T-helper 2 cell (primary cell): ENCODE data around the gene CD58.
A peak's percentile ranks its signal among the peaks of the same experiment; 100 is the strongest.
"Not testable (repeated sequence)": the region's sequence is repeated elsewhere in the genome, so short reads cannot be mapped to it uniquely, and the experiment has no call there.

Experiments used
- DNase-seq, 5 experiments: peaks; one replicate each; pipeline versions ENCODE4 v3.0.0 to v3.0.0-alpha.2; 2012 to 2022

The CD58 gene

DNA sequence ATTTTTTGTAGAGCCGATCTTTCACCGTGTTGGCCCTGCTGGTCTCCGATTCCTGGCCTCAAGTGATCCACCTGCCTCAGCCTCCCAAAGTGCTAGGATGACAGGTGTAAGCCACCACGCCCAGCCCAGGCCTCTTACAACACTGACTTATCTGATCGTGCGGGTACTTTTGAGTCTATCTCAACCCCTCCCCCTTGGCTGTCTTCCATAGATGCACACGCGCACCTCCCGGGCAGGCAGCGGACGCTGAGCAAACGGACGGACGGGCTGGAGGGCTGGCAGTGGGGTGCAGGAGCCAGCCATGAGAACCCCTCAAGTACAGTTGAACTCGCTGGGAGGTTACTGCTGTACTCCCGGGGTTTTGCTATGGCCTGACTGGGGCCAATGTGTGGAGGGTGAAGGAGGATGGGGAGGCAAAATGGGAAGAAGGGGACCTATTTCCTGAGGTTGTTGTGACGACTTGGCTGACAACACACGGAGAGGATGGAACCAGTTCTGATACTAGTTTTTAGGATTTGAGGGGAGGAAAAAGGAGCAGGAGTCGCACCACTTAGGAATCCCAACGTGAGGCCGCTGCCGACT is 959 bp downstream of the CD58 start:
- DNase-seq: peak; percentile 21 to 88 (median 46)

DNA sequence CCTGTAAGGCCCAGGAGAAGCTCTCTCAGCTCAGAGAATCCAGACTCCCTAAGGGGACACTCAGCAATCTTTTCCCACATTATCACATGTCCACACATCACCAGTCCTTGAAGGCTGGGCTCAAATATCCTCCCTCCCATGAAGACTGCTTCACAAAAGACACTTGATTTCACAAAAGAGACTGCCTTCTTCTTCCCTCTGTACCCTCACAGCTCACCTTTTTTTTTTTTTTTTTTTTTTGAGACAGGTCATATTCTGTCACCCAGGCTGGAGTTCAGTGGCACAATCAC is 1.5 kb downstream of the CD58 start:
- no peak for DNase-seq

- no peak for DNase-seq
Measured at GRCh38 chr1:116568662-116569380, 2.0 kb downstream of the CD58 start.

DNA sequence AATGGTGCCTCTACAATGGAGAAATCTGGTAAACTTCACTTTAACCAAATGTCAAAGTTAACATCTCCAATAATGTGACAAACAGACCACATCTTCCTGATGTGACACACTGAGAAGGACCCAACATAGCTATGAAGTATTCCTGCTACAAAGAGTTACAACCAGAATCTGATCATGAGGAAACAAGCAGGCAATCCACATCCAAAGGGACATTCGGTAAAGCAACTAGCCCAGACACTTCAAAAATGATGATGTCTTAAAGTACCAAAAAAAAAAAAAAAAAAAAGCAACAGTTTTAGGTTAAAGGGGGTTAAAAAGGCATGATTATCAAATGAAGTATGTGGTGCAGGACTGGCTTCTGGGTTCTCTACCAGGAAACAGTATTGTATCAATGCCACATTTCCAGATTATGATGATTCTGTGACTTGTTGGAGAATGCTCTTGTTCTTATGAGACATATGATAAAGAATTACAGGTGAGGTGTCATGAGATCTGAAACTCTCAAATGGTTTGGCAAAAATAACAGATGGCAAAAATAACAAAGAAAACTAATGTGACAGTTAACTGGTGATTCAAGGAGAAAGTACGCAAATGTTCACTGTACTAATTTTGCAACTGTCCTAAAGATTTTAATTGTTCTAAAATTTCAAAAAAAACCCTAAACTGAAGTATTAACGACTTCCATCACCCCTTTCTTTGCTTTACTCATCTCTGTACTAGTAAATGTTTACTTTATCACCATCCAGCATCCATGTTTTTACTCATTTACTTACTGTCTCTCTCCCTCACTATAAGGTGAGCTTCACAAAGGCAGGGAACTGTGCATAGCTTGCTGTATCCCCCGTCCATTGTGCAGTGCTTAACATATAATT is 2.8 kb downstream of the CD58 start:
- peak in 1 of 5 experiments; percentile 63 for DNase-seq

- no peak for DNase-seq
Measured at GRCh38 chr1:116565222-116565621, 5.6 kb downstream of the CD58 start.

- no peak for DNase-seq
Measured at GRCh38 chr1:116564426-116564825, 6.4 kb downstream of the CD58 start.

- DNase-seq: not testable (repeated sequence)
Measured at GRCh38 chr1:116562465-116562864, 8.4 kb downstream of the CD58 start.

GRCh38 chr1:116561563-116561962 is 9.3 kb downstream of the CD58 start:
- no peak for DNase-seq

- peak in 1 of 5 experiments; percentile 50 for DNase-seq
Measured at GRCh38 chr1:116560704-116561490, 9.9 kb downstream of the CD58 start.

DNA sequence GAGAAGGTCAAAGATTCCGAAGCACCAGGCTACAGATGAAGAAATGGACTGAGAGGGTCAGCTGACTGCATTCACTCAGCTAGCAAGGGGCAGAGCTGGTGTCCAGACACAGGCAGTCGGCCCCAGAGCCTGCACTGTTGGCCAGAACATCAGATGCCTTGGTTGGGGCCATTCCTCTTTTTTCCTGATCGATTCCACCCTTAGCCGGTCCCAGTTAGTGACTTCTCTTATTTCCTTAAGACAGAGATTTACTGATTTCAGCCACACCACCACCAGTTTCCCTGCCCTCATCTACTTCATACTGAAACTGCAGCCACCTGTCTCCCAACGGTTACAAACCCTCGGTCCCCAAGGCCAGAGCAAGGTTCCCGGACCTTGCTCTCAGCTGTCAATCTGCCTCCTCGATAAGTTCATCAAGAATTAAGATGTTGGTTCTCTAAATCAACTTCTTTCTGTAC is 11.5 kb downstream of the CD58 start:
- peak in 1 of 5 experiments; percentile 61 for DNase-seq

GRCh38 chr1:116558571-116558970 is 12.3 kb downstream of the CD58 start:
- DNase-seq: no peak

- no peak for DNase-seq
Measured at GRCh38 chr1:116558140-116558549, 12.7 kb downstream of the CD58 start.

GRCh38 chr1:116557323-116557878 is 13.4 kb downstream of the CD58 start:
- DNase-seq: no peak

- peak in 4 of 5 experiments; percentile 60 to 96 (median 70) for DNase-seq
Measured at GRCh38 chr1:116556289-116557006, 14.4 kb downstream of the CD58 start.

DNA sequence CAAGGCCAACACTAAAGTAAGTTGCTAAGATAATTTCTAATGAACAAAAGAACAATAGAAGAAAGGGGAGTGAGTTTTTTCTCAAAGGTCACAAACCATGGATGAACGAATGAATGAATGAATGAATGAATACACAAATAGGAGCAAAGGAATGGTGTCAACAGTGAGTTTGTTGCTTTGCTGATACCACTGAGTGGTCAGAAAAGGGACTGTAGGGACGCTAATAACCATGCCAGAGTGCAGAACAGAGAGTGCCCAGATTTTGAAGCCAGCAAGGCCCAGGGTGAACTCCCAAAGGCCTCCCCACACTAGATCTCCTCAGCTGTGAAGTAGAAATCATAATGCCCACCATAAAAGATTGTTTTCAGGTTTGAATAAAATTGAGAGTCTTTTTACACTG is 15.9 kb downstream of the CD58 start:
- DNase-seq: no peak

GRCh38 chr1:116553386-116554115 is 17.3 kb downstream of the CD58 start:
- DNase-seq: no peak

- DNase-seq: no peak
Measured at GRCh38 chr1:116546354-116546977, 24.4 kb downstream of the CD58 start.

DNA sequence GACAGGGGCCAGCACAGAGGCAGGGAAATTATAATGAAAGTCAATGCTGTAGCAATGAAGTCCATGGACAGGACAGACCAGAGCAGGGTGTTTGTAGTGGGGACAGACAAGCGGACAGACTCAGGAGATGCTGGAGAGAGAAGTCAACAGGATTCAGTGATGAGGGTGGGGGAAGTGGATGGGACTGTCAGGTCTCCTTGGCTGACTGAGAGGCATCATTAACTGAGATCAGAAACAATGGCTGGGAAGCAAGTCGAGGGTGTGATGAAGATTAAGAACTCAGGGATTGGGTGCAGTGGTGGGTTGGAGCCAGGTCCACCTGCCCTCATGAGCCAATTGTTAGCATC is 25.5 kb downstream of the CD58 start:
- no peak for DNase-seq

DNA sequence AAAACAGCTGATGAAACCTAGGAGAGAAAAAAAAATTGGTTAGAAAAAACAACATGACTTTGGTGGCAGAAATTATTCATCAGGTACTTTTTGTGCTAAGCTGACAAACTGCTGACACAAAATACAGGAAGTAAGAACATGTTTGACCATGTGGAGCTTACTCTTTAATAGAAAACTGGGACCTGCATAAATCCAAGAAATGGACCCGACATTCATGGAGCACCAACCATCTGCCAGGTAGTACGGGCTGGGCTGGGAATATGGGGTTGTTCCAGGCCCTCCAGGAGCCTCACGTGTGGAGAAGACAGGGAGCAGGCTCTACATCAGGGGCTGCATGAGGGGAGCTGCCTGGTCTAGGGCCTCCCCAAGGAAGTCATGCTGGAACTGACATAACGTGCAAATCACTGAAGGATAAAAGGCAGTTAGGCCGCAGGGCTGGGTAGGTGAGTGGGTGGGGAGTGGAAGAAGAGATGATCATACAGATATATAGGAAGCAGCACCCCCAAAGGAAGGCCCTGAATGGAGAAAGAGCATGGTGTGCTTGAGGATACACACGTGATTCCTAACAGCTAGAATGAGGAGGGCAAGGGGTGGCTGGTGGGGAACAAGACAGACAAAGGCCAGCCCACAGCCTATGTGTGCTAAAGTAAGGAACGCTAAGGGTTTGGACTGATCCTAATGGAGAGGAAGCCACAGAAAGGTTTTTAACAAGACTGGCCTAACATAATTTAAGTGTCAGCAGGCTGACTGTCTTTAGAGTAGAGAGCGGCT is 26.1 kb downstream of the CD58 start:
- DNase-seq: peak in 1 of 5 experiments; percentile 58

DNA sequence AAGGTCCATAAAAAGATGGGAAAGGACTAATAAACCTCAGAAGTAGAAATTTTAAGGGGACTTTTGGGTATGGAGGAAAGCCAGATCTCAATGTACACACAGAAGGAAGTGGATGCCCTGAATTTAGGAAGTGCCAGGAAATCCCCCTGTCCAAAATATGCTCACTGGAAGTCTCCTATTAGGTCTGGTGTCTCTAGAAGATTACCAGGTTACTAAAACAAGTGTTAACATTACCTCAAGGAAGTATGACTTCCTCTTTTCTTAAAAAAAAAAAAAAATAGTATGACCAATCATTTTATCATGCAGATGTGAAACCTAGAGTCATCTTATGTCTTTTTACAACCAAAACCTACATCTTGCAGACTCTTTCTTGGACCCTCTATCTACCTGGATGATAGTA is 30.7 kb downstream of the CD58 start:
- DNase-seq: peak in 1 of 5 experiments; percentile 51
